Measurements from ENCODE around the gene ARL2. TPM values are rescaled to one million over a fixed set of nuclear protein-coding genes. Genes with fewer than 3 reads are reported as not detected.

ARL2 gene
- total RNA-seq, 1 donor from 2014 or later = 47.6 TPM

DNA sequence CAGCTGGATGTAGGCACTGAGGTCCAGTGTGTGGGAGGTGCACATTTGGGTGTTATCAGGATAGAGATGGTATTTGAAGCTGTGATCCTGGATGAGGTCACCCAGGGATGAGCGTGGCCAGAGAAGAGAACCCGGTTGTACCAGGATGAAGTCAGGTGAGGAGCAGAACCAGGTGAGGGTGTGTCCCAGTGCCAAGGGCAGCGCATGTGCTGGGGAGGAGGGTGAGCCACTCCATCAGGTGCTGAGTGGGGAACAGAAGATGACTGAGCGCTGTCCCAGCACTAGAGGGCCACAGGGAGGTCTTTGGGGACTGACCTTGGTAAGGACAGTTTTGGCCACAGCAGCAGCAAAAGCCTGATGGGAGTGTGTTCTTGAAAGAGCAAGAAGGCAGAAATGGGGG lies 2.7 kb downstream of the ARL2 start:
- no peak overlapping the region for H2AFZ ChIP-seq (ENCODE audit: low read depth, low read length)
- FAIRE-seq (no peak), DNase-seq (ENCODE audit: low read depth) (no peak)
- TF ChIP-seq, protein P1, sequence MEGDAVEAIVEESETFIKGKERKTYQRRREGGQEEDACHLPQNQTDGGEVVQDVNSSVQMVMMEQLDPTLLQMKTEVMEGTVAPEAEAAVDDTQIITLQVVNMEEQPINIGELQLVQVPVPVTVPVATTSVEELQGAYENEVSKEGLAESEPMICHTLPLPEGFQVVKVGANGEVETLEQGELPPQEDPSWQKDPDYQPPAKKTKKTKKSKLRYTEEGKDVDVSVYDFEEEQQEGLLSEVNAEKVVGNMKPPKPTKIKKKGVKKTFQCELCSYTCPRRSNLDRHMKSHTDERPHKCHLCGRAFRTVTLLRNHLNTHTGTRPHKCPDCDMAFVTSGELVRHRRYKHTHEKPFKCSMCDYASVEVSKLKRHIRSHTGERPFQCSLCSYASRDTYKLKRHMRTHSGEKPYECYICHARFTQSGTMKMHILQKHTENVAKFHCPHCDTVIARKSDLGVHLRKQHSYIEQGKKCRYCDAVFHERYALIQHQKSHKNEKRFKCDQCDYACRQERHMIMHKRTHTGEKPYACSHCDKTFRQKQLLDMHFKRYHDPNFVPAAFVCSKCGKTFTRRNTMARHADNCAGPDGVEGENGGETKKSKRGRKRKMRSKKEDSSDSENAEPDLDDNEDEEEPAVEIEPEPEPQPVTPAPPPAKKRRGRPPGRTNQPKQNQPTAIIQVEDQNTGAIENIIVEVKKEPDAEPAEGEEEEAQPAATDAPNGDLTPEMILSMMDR (IDR thresholded peaks at IDR 0.05; ENCODE audit: insufficient read depth, low read depth, low read length) = no peak
- TF ChIP-seq EZH2 (IDR thresholded peaks at IDR 0.05; ENCODE audit: insufficient read depth, low read length) = no peak
- H4K20me1 ChIP-seq (ENCODE audit: insufficient read depth, low read length) = no peaks in the 10 kb centered on the region
- Mint-ChIP-seq H3K27ac (ENCODE audit: unreplicated experiment) (no peak overlapping the region), H3K4me1 (ENCODE audit: low read depth, unreplicated experiment) (peaks cover 6% of the 10 kb centered on the region), H3K4me3 (ENCODE audit: unreplicated experiment) (peak overlapping the region; percentile 61), H3K36me3 (ENCODE audit: low read depth, unreplicated experiment) (peaks cover 9% of the 10 kb centered on the region), H3K9me3 (ENCODE audit: unreplicated experiment) (no peaks in the 10 kb centered on the region), H3K27me3 (ENCODE audit: low read depth, unreplicated experiment) (no peaks in the 10 kb centered on the region)
- H3K9me3 ChIP-seq (ENCODE audit: insufficient read depth, low read depth, low read length) = no peaks in the 10 kb centered on the region
- peaks cover 19% of the 10 kb centered on the region for H3K79me2 ChIP-seq (ENCODE audit: insufficient read depth, low read length)
- peaks cover 10% of the 10 kb centered on the region for H3K4me1 ChIP-seq (ENCODE audit: insufficient read depth, low read length)
- no peak overlapping the region for H3K27ac ChIP-seq (ENCODE audit: low read depth, low read length)
- H3K9ac ChIP-seq (ENCODE audit: low read length) = no peak overlapping the region
- no peaks in the 10 kb centered on the region for H3K36me3 ChIP-seq (ENCODE audit: insufficient read depth, low read length)
- no peak overlapping the region for H3K4me3 ChIP-seq (ENCODE audit: insufficient read depth, low read depth, low read length)
- H3K27me3 ChIP-seq (ENCODE audit: insufficient read depth, low read length) = no peaks in the 10 kb centered on the region
- H3K4me2 ChIP-seq (ENCODE audit: low read length) = no peak overlapping the region

DNA sequence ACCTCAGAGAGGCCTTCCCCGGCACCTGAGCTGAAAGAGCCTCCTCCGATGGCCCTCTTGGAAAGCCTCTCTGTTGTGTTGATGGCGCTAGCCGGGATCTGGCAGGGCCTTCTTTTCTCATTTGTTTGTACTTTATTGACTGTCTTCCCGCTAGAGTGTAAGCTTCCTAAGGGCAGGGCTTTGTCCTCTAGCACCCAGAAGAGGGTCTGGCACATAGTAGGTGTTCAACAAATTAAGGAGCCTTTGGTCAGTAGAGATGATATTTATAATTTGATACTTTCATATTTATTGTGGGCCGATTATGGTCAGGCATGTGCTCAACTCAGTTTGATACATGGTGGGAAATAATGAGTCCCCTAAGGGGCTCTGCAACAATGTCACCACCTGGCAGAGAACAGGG lies 4.0 kb downstream of the ARL2 start:
- H3K4me3 Mint-ChIP-seq (ENCODE audit: unreplicated experiment) = no peak overlapping the region
- Histone ChIP-seq H3K36me3 (ENCODE audit: insufficient read depth, low read length) (no peaks in the 10 kb centered on the region), H2AFZ (ENCODE audit: low read depth, low read length) (no peak overlapping the region), H3K4me2 (ENCODE audit: low read length) (no peak overlapping the region), H3K79me2 (ENCODE audit: insufficient read depth, low read length) (peaks cover 19% of the 10 kb centered on the region), H3K4me3 (ENCODE audit: insufficient read depth, low read depth, low read length) (no peak overlapping the region), H3K9ac (ENCODE audit: low read length) (no peak overlapping the region), H3K4me1 (ENCODE audit: insufficient read depth, low read length) (peaks cover 10% of the 10 kb centered on the region), H3K9me3 (ENCODE audit: insufficient read depth, low read depth, low read length) (no peaks in the 10 kb centered on the region), H3K27me3 (ENCODE audit: insufficient read depth, low read length) (no peaks in the 10 kb centered on the region), H4K20me1 (ENCODE audit: insufficient read depth, low read length) (no peaks in the 10 kb centered on the region), H3K27ac (ENCODE audit: low read depth, low read length) (no peak overlapping the region)
- TF ChIP-seq, protein P1 (IDR thresholded peaks at IDR 0.05; ENCODE audit: insufficient read depth, low read depth, low read length) = no peak
- no peak for TF ChIP-seq EZH2 (IDR thresholded peaks at IDR 0.05; ENCODE audit: insufficient read depth, low read length)
- no peaks in the 10 kb centered on the region for H3K9me3 Mint-ChIP-seq (ENCODE audit: unreplicated experiment)
- no peak overlapping the region for H3K27ac Mint-ChIP-seq (ENCODE audit: unreplicated experiment)
- H3K27me3 Mint-ChIP-seq (ENCODE audit: low read depth, unreplicated experiment) = peaks cover 2% of the 10 kb centered on the region
- peaks cover 5% of the 10 kb centered on the region for H3K4me1 Mint-ChIP-seq (ENCODE audit: low read depth, unreplicated experiment)
- DNase-seq (ENCODE audit: low read depth) (no peak), FAIRE-seq (no peak)
- peaks cover 18% of the 10 kb centered on the region for H3K36me3 Mint-ChIP-seq (ENCODE audit: low read depth, unreplicated experiment)

DNA sequence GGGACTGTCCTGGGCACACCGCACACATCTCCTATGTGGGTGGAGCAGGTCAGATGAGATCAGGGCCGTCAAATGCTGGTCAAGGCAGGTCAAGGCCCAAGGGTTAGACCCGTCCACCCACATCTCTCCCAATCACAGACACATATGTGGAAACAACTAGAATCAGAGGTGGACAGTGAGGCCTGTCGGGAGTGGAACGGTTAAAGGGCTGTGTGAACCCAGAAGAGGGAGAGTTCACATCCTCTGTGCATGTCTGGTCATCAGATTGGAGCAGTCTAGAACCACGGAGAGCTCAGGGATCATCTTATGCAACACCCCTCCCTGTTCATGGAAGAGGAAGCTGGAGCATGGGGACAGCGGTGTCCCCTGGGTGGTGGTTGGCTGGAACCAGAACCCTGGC lies 5.9 kb downstream of the ARL2 start:
- no peak overlapping the region for H3K4me3 Mint-ChIP-seq (ENCODE audit: unreplicated experiment)
- Histone ChIP-seq H3K9ac (ENCODE audit: low read length) (no peak overlapping the region), H4K20me1 (ENCODE audit: insufficient read depth, low read length) (no peaks in the 10 kb centered on the region), H3K9me3 (ENCODE audit: insufficient read depth, low read depth, low read length) (no peaks in the 10 kb centered on the region), H3K4me3 (ENCODE audit: insufficient read depth, low read depth, low read length) (no peak overlapping the region), H3K36me3 (ENCODE audit: insufficient read depth, low read length) (no peaks in the 10 kb centered on the region), H3K79me2 (ENCODE audit: insufficient read depth, low read length) (peaks cover 16% of the 10 kb centered on the region), H3K27me3 (ENCODE audit: insufficient read depth, low read length) (no peaks in the 10 kb centered on the region), H3K27ac (ENCODE audit: low read depth, low read length) (no peak overlapping the region), H2AFZ (ENCODE audit: low read depth, low read length) (no peak overlapping the region), H3K4me2 (ENCODE audit: low read length) (no peak overlapping the region), H3K4me1 (ENCODE audit: insufficient read depth, low read length) (peaks cover under 1% of the 10 kb centered on the region)
- H3K9me3 Mint-ChIP-seq (ENCODE audit: unreplicated experiment) = no peaks in the 10 kb centered on the region
- no peak for FAIRE-seq
- no peak for TF ChIP-seq EZH2 (IDR thresholded peaks at IDR 0.05; ENCODE audit: insufficient read depth, low read length)
- TF ChIP-seq, protein P1 (IDR thresholded peaks at IDR 0.05; ENCODE audit: insufficient read depth, low read depth, low read length) = no peak
- no peak overlapping the region for H3K27ac Mint-ChIP-seq (ENCODE audit: unreplicated experiment)
- peaks cover 19% of the 10 kb centered on the region for H3K36me3 Mint-ChIP-seq (ENCODE audit: low read depth, unreplicated experiment)
- DNase-seq (ENCODE audit: low read depth) = no peak
- peaks cover 2% of the 10 kb centered on the region for H3K27me3 Mint-ChIP-seq (ENCODE audit: low read depth, unreplicated experiment)
- no peaks in the 10 kb centered on the region for H3K4me1 Mint-ChIP-seq (ENCODE audit: low read depth, unreplicated experiment)

Data from astrocyte (in vitro differentiated cells and primary cell).